Sciatic nerve (tissue), 2 donors: ENCODE results near the gene SMARCD1. TPM values are rescaled to one million over a fixed set of nuclear protein-coding genes. Genes with fewer than 3 reads are reported as not detected.
"Not testable (repeated sequence)": the region's sequence is repeated elsewhere in the genome, so short reads cannot be mapped to it uniquely, and the experiment has no call there.

Experiments
- ATAC-seq: fragments of 200-7000 bp; cut with Tn5 transposase; one replicate; pipeline ENCODE4 v1.9.1; 2020; ENCODE audit warnings: mild to moderate bottlenecking, moderate library complexity
- DNase-seq: peaks from one replicate; pipeline ENCODE4 v3.0.0-alpha.2; 2020; ENCODE audit warnings: low spot score
- intact Hi-C: fragments of 100-400 bp; cut with DNase I; formaldehyde crosslinking; loops from one replicate; pipeline ENCODE4 v1.14.2; 2022
- total RNA-seq: library from RNA; stranded (reverse); fragmentation: NEBNext Ultra II Directional; extraction: Animal tissue kit (Norgen Biotek cat#: 25700); gene quantifications from one replicate; pipeline ENCODE4 v1.2.1, GENCODE V29; 2021
- donor health status: DM: no; HTN: no; CAD: no.
- donor health status: DM: no; HTN: no; CAD: no.

Gene SMARCD1
- total RNA-seq, 1 donor from 2014 or later: 35.2 TPM

GRCh38 chr12:50072198-50072907, 12.8 kb upstream of the SMARCD1 start:
- ATAC-seq (no peak), DNase-seq (no peak)
- intact Hi-C loops: loop anchor here (5.0 to 10.0 kb wide), 2 partner anchors 100 to 102 kb away; partner anchors contain the start of gene AQP6

GRCh38 chr12:50073206-50073605, 11.9 kb upstream of the SMARCD1 start:
- DNase-seq (no peak), ATAC-seq (no peak)
- intact Hi-C loops: loop anchor here (5.0 to 10.0 kb wide), 2 partner anchors 101 to 102 kb away; partner anchors contain the start of gene AQP6

GRCh38 chr12:50073712-50074111, 11.4 kb upstream of the SMARCD1 start:
- intact Hi-C loops: loop anchor here (5.0 to 10.0 kb wide), 2 partner anchors 101 kb away; partner anchors contain the start of gene AQP6
- no peak for ATAC-seq
- DNase-seq: no peak

- intact Hi-C loops: loop anchor here (5.0 to 10.0 kb wide), 2 partner anchors 100 to 103 kb away; partner anchors contain the start of gene AQP6
- peak; percentile 92 for DNase-seq
- ATAC-seq: peak; percentile 88
These were observed 10.0 kb upstream of the SMARCD1 start for GRCh38 chr12:50074936-50075807.

- ATAC-seq (no peak), DNase-seq (no peak)
- intact Hi-C loops: loop anchor here (10.0 kb wide), 1 partner anchor 99 kb away; no protein-coding TSS in a partner anchor
These were observed 9.4 kb upstream of the SMARCD1 start for GRCh38 chr12:50075808-50076170.

GRCh38 chr12:50077099-50077498, 8.0 kb upstream of the SMARCD1 start:
- DNase-seq (no peak), ATAC-seq (no peak)
- intact Hi-C loops: loop anchor here (10.0 kb wide), 1 partner anchor 98 kb away; no protein-coding TSS in a partner anchor

GRCh38 chr12:50078281-50078680, 6.9 kb upstream of the SMARCD1 start:
- no peak for ATAC-seq
- intact Hi-C loops: loop anchor here (10.0 kb wide), 1 partner anchor 97 kb away; no protein-coding TSS in a partner anchor
- DNase-seq: no peak

GRCh38 chr12:50079771-50080170, 5.4 kb upstream of the SMARCD1 start:
- DNase-seq (no peak), ATAC-seq (no peak)
- intact Hi-C loops: loop anchor here (10.0 kb wide), 1 partner anchor 95 kb away; no protein-coding TSS in a partner anchor

- DNase-seq (no peak), ATAC-seq (peak; percentile 42)
- intact Hi-C loops: no loop called here
These were observed 3.9 kb upstream of the SMARCD1 start for GRCh38 chr12:50081096-50081808.

GRCh38 chr12:50082644-50083043, 2.5 kb upstream of the SMARCD1 start:
- intact Hi-C loops: no loop called here
- DNase-seq (no peak), ATAC-seq (no peak)

- no peak for DNase-seq
- no peak for ATAC-seq
- intact Hi-C loops: no loop called here
These were observed 1.8 kb upstream of the SMARCD1 start for GRCh38 chr12:50083301-50083700.

GRCh38 chr12:50084409-50084774, 750 bp upstream of the SMARCD1 start:
- peak; percentile 1 for ATAC-seq
- intact Hi-C loops, DNase-seq: not testable (repeated sequence)

GRCh38 chr12:50085615-50086072, 502 bp downstream of the SMARCD1 start:
- intact Hi-C loops: no loop called here
- ATAC-seq: no peak
- DNase-seq: no peak

GRCh38 chr12:50086148-50086547, 1.0 kb downstream of the SMARCD1 start:
- no peak for DNase-seq
- ATAC-seq: no peak
- intact Hi-C loops: no loop called here

GRCh38 chr12:50087151-50087550, 2.0 kb downstream of the SMARCD1 start:
- ATAC-seq (no peak), DNase-seq (no peak)
- intact Hi-C loops: no loop called here

- ATAC-seq: peak; percentile 4
- no peak for DNase-seq
- intact Hi-C loops: no loop called here
These were observed 2.9 kb downstream of the SMARCD1 start for GRCh38 chr12:50087995-50088394.

GRCh38 chr12:50088577-50089335, 3.6 kb downstream of the SMARCD1 start:
- DNase-seq (no peak), ATAC-seq (peak; percentile 22)
- intact Hi-C loops: no loop called here

- no peak for DNase-seq
- ATAC-seq: no peak
- intact Hi-C loops: no loop called here
These were observed 4.6 kb downstream of the SMARCD1 start for GRCh38 chr12:50089730-50090129.
